NOMO-1 (cell line): Measurements from ENCODE around the gene CFAP20.
"Not testable (repeated sequence)": the region's sequence is repeated elsewhere in the genome, so short reads cannot be mapped to it uniquely, and the experiment has no call there.

Source experiments
- DNase-seq, 2 experiments: peaks; one replicate each; lab custom pipeline; 2025; ENCODE audit not compliant: unreplicated experiment in 2 of 2; lab: John Stamatoyannopoulos, UW

Gene CFAP20

DNA sequence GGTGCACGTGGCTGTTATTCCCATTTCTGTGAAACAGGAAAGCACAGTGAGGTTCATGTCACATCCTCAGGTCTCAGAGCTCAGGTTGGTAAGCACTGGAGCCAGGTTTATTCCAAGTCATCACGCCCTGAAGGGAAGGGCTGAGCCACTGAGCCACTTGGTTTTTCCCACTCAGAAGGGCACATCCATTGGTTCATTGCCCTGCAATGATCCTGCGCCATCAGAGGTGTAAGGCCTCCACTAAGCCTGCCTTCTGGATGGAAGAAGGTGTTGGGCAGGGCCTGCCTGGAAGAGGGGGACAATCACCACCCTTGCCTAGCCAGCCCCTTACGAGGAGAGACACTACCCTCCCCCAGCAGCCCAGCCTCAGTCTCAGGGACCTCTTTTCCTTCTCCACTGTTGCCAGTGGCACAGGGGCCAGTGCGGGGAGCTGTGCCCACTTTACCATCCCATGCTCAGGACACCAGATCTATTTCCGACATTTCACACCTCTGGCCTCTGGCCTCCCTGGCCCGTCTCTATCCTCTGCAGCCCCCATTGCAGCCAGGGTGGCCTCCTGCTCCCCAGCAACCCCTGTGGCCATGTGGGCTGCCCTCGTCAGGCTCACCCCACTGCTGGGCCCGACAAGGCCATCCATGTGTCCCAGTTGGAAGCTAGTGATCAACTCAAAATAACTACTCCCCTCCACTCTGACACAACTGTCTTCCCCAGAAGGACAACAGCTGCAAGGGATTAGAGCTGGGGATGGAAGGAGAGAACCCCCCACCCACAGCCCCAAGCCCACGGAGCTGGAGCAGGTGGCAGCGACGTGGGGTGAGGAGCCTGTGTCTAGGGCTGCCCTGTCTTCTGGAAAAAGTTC, 29.9 kb downstream of the CFAP20 start:
- DNase-seq = no peak

DNA sequence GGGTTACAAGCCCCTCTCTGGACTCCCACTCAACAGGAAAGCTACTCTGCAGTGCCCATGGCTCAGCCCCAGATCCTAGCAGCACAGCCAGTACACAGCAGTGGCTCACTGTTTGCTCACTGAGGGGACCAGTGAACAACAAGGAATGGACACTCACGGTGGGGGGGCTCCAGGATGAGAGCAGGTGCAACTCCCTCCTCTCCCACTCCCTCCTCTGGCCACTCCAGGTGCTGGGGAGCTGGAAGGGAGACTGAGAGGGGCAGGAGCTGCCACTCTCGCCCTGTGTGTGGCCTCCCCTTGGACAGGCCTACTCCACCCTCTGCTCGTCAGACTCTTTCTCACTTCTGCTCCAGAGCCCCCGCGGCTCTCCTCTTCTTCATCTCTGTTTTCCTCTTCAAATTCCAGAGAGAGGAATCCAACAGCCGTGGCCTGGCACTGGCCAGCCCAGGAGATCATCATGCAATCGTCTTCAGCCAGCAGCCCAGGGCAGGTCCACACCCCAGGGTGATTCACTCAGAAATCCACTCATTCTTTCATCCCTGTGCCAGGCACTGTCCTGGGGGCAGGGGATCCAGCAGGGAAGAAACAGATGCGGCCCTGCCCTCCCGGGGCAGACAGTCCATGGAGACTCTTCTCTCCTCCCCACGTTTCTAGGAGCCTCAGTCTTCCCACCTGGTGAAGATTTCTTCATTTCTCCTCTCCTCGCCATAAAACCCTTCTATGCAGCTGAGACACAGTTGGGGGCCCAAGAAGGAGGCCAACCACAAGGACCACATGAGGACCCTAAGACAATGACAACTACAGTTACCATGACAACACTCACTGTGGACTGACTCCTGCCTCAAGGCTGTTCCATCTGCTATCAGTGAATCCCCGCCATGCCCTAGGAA, 30.7 kb downstream of the CFAP20 start:
- no peak for DNase-seq

DNA sequence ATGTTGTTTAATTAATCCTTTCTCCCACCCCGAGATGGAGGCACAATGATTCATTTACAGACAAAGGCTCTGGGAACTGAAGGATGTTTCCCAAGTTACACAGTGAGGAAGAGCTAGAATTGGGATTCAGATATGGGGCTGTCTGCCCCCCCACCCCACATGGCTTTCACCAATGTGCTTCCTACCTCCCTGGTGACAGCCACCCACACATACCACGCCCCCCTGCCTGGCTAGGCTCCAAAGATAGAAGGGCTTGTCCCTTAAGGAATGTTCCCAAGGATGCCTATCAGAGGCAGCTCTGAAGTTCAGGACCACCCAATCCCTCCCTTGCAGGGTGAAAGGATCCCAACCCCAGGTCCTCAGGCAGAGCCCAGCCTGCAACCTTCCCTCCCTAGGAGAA, 32.9 kb downstream of the CFAP20 start:
- no peak for DNase-seq

DNA sequence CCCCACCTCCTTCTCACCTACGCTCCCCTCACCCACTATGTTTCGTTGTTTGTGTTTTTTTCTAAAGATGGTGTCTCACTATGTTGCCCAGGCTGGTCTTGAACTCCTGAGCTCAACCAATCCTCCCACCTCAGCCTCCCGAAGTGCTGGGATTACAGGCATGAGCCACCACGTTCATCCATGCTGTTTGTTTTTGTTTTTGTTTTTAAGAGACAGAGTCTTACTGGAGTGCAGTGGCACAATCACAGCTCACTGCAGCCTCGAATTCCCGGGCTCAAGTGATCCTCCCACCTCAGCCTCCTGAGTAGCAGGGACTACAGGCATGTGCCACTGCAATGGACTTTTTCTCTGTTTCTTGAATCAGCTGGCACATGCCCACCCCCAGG, 33.6 kb downstream of the CFAP20 start:
- not testable (repeated sequence) for DNase-seq

DNA sequence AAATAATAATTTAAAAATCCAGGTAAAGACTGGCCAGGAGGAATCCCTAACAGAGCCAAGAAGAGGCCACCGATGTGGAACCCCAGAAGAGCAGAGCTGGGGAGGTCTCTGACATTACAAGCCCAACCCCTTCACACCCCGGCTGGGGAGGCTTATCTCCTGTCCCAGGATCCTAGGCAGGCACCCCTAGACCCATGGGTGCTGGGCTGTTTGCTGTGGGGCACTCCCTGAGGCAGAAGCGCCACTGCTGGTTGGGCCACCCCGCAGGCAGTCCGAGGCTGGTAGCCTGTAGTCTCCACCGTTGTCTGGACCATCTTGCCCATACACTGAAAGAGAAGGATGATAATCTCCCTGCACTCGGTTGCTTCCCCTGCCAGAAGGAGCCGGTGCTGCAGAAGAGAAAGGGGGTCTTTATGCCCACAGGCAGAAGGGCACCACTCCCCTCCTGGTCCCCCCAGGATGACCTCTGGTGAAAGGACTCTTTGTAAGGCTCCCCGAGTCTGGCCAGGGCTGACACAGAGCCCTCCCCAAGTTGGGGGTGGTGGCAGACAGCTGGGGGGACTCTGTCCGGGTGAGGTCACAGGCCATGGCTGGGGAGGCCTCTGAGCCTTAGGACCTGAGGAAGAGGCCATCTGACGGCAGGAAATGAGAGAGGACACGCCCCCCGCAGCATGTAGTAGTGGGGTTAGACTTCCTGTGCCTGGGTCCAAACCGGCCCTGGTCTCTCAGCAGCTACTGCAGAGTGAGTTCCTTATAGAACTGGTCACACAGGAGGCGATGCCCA, 34.2 kb downstream of the CFAP20 start:
- DNase-seq = no peak

DNA sequence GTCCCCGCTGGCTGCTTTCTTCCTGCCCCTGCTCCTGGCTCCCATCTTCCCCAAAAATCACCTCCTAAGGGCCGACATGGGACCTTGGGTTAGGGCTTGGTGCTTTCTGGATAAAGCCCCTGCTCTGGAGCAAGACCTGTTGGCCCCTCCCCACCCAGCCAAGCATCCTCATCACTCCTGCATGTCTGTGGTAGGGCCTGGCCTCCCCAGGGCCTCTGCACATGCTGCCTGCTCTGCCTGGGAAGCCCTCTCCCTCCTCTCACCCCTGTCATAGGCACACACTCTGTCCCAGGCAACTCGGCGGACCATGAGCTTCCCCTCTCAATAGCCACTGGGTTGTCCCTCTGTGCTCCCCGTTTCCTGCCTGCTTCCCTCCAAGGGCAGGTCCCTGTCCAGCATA, 35.2 kb downstream of the CFAP20 start:
- no peak for DNase-seq

DNA sequence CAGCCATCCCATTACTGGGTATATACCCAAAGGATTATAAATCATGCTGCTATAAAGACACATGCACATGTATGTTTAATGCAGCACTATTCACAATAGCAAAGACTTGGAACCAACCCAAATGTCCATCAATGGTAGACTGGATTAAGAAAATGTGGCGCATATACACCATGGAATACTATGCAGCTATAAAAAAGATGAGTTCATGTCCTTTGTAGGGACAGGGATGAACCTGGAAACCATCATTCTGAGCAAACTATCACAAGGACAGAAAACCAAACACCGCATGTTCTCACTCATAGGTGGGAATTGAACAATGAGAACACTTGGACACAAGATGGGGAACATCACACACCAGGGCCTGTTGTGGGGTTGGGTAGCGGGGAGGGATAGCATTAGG, 38.8 kb downstream of the CFAP20 start:
- DNase-seq = not testable (repeated sequence)

DNA sequence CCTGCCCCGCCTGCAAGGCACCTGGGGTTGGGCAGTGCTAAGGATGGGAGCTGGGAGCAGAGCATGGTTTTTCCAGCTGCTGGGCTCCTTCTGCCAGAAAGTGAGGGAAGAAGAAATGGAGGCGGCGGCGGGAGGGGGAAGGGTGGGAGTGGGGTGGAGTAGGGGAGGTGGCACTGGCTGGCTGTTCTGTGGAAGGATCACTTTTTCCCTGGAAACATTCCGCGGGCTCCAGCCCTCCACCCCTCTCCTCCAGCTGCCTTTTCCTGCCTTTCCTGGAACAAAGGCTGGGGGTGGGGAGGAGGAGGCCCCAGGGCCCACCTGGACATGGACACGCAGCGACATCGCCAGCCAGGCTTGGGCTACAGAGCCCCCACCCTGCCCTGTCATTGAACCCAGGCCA, 41.1 kb downstream of the CFAP20 start:
- DNase-seq = no peak

DNA sequence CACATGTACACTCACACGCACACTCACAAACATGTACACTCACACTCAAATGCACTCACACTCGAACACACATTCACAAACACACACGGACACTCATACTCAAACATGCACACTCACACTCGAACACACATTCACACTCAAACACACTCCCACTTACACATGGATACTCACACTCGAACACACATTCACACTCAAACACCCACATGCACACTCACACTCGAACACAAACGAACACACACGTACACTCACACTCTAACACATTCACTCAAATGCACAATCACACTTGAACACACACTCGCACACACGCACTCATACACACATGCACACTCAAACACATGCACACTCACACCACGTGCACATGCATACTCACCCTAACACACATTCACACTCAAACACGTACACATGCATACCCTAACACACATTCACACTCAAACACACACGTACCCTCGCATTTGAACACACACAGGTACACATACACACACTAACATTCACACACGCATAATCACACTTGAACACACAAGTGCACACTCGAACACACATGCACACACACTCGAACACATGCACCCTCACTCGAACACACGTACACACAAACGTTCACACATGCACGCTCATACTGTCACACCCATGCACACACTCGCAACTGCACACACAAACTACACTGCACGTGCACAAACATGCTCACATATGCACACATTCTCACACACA, 41.8 kb downstream of the CFAP20 start:
- no peak for DNase-seq

DNA sequence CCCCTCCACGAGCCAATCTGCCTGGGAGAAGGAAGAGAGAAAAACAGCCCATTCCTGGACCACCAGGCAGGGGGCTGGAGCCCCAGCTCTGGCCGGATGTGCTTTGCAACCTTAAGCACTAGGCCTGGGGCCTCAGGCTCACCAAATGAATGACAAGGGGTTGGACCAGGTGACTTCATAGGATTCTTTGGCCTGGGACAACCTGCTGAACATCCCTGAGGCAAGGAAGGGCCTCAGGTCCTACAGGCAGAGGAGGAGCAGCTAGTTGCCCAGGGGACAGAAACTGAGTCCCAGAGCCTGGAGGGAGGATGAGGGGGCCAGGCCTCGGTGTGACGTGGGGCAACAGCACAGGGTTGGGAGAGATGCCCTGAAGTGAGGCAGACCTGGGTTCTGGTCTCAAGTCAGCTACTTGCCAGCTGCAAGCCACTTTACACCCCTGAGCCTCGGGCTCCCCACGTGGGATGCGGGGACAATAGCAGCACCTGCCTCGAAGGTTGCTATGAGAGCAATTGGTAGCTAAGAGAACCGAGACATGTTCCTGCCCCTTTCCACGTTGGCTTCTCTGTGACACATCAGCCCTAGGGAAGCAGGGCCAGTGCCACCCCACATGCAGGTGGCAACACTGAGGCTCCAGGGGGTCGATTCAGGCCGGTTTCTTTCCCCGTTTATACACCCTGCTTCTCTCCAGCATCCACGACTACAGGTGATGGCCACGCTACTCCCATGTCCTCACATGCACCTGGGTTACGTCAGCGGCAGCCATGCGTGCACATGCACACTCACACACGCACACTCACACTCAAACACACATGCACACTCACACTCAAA, 42.6 kb downstream of the CFAP20 start:
- DNase-seq = no peak

DNA sequence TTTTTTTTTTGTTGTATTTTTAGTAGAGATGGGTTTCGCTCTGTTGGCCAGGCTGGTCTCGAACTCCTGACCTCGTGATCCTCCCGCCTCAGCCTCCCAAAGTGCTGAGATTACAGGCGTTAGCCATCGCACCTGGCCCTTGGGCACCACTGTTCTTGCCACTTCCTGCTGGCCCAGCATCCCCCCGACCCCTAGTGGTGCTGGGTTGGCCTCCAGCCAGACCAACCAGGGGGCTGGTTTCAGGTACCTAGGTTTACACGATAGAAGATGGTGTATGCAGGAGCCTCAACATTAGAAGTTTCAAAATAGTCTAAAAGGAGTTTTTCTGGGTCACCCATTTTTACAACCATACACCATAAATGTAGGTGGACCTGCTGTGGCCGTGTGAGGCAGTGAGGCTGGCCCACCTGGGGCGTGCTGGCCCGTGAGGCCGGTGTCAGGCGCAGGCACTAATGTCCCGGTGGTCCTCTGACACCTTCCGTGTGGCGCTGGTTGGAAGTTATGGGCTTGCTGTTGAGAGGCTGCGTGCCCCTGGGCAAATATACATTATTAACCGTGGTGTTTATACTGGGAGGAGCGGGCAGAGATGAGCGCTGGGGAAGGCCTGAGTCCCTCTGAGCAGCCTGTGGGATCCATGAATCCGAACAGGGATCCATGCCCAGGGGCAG, 43.5 kb downstream of the CFAP20 start:
- no peak for DNase-seq

DNA sequence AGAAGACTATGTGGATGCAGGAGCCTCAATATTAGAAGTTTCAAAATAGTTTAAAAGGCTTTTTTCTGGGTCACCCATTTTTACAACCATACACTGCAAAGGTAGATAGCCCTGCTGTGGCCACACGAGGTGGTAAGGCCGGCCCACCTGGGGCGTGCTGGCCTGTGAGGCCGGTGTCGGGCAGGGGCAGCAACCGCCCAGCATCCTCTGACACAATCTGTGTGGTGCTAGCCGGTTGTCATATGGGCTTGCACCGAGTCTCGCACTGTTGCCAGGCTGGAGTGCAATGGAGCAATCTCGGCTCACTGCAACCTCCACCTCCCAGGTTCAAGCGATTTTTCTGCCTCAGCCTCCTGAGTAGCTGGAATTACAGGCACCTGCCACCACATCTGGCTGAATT, 44.0 kb downstream of the CFAP20 start:
- no peak for DNase-seq

DNA sequence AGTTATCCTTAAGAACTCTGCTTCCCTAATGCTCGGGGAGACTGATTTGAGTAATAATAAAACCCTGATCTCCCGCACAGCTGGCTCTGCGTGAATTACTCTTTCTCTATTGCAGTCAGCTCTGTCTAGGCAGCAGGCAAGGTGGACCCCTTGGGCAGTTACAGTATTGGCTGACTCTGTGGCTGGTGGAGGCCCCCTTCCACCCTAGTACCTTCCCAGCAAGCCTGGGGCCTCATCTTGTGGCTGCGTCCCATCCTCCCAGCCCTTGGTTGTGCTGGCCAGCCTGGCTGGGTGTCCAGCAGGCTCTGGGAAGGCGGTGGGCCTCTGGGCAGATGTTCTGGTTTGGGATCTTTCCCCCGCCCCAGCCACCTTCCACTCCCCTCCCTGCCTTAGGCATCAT, 44.5 kb downstream of the CFAP20 start:
- DNase-seq = no peak

DNA sequence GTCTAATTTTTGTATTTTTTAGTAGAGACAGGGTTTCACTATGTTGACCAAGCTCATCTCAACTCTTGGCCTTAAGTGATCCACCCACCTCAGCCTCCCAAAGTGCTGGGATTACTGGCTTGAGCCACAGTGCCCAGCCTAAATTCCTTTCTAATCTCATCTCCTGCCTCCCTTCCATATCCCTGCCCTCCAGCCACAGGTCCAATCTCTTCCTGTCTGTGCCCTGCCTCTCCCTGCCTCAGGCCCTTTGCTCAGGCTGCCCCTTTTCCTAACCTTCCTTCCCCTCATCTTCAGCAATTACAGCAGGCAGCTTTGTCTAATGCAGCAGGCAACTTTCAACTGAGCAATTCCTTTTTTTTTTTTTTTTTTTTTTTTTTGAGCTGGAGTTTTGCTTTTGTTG, 46.8 kb downstream of the CFAP20 start:
- no peak for DNase-seq

DNA sequence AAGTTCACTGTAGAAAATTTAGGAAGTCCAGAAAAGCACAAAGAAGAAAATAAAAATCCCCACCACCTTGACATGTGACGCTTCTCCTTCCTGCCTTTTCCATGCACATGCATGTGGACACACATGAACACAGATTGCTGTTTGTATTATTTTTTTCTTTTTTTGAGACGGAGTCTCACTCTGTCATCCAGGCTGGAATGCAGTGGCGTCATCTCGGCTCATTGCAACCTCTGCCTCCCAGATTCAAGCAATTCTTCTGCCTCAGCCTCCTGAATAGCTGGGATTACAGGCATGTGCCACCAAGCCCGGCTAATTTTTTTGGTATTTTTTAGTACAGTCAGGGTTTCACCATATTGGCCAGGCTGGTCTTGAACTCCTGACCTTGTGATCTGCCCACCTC, 48.5 kb downstream of the CFAP20 start:
- DNase-seq = not testable (repeated sequence)

DNA sequence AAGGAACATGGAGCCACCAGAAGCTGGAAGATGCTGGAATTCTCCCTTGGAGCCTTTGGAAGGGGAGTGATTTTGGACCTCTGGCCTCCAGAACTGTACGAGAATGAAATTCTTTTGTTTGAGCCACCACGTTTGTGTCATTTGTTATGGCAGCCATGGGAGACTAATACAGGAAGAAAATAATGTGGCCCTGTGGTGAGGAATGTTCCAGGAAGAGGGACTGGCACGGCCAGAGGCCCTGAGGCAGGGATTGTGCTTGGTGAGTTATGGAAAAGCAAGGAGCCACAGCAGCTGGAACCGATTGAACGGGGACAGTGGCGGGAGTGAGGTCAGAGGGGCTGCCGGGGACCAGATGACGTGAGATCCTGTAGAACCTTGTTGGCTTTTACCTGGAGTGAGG, 51.4 kb downstream of the CFAP20 start:
- no peak for DNase-seq

DNA sequence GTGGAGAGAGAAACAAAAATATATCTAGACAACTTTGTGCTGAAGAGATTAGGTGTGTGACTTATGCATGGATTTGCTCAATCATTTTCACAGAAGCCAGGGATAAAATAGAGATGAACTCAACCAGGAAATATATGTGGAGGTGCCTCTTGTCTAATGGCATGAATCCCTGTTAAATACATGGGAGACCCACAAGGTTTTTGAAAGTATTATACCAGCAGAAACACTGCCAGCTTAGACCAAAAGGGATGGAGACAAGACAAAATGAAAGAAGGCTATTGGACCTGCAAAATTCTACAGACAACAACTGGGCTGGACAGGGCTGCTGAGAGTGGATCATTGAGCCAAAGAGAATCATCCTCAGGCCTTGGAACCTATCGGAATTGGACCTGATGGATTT, 52.7 kb downstream of the CFAP20 start:
- no peak for DNase-seq

DNA sequence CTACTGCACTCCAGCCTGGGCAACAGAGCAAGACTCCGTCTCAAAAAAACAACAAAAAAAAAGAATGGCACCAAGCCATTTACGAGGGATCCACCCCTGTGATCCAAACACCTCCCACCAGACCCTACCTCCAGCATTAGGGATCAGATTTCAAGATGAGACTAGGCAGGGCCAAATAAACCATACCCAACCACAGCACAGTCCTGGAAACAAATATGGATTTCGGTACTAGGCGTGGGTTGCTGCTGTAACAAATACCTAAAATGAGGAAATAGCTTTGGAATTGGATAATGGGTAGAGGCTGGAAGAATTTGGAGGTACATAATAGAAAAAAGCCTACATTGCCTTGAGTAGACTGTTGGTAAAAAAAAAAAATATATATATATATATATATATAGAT, 54.5 kb downstream of the CFAP20 start:
- no peak for DNase-seq

DNA sequence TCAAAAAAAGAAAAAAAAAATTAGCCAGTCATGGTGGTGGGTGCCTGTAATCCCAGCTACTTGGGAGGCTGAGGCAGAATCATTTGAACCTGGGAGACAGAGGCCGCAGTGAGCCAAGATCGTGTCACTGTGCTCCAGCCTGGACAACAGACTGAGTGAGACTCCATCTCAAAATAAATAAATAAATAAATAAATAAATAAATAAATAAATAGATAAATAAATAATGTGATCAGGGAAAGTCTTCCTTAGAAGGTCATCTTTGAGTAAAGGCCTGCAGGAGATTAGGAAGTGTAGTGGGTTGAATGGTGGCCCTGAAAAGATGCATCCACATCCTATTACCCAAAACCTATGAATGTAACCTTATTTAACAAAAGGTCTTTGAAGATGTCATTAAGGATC, 56.1 kb downstream of the CFAP20 start:
- DNase-seq = not testable (repeated sequence)
